SH-SY5Y (cell line): ENCODE data around the gene CCDC60.

Experiments used
- GATA2 ChIP-seq: IDR thresholded peaks from 2 replicates; pipeline ENCODE4 v1.6.1; 2011; ENCODE audit warnings: mild to moderate bottlenecking, low read depth, low read length
- GATA3 ChIP-seq: IDR thresholded peaks from 2 replicates; pipeline ENCODE4 v1.6.1; 2011; ENCODE audit warnings: low read depth, mild to moderate bottlenecking, low read length, moderate library complexity

- no peak for TF ChIP-seq GATA2
- TF ChIP-seq GATA3 = no peak
Measured at GRCh38 chr12:119547001-119547400, 212.5 kb downstream of the CCDC60 start.
